ENCODE results near the gene FAM120A. TPM values are rescaled to one million over a fixed set of nuclear protein-coding genes. Genes with fewer than 3 reads are reported as not detected.

FAM120A gene
- polyA plus RNA-seq, 1 donor from 2014 or later: 8.9 TPM

DNA sequence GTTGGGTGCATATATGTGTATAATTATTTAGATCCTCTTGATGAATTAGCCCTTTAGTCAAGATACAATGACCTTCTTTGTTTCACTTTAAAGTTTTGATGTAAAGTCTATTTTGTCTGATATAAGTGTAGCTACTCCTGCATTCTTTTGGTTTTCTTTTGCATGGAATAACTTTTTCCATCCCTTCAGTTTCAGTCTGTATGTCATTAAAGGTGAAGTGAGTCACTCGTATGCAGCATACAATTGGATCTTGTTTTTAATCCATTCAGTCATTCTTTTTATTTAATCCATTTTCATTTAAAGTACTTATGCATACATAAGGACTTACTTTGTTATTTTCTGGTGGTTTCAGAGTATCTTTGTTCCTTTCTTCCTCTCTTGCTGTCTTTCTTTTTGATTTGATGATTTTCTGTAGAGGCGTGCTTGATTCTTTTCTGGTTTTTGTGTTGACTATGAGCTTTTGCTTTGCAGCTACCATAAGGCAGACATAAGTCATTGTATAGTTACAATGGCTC, 36.3 kb upstream of the FAM120A start:
- no peak overlapping the region for H3K4me2 ChIP-seq (ENCODE audit: low read length)
- H3K9ac ChIP-seq (ENCODE audit: low read length): no peak overlapping the region
- H3K4me3 ChIP-seq (ENCODE audit: low read length): no peak overlapping the region
- H3F3A ChIP-seq (ENCODE audit: insufficient read depth, low read length, poor library complexity, severe bottlenecking): no peaks in the 10 kb centered on the region
- H3K9me2 ChIP-seq (ENCODE audit: insufficient read depth, low read length): no peaks in the 10 kb centered on the region
- no peak overlapping the region for H2AFZ ChIP-seq (ENCODE audit: low read depth, low read length)
- peaks cover 4% of the 10 kb centered on the region for H3K9me3 ChIP-seq (ENCODE audit: low read length)
- H4K20me1 ChIP-seq (ENCODE audit: insufficient read depth): no peaks in the 10 kb centered on the region
- H3K27me3 ChIP-seq (ENCODE audit: insufficient read depth, low read depth, low read length): no peaks in the 10 kb centered on the region
- no peaks in the 10 kb centered on the region for H3K36me3 ChIP-seq (ENCODE audit: insufficient read depth, low read length)
- H3K79me2 ChIP-seq (replicated peaks; ENCODE audit: insufficient read depth, low read length): no peaks in the 10 kb centered on the region
- H3K27ac ChIP-seq (ENCODE audit: low read length): no peak overlapping the region
- no peak for TF ChIP-seq EZH2 (IDR thresholded peaks at IDR 0.05; ENCODE audit: borderline replicate concordance, insufficient read depth, low read length, poor library complexity, severe bottlenecking)
- TF ChIP-seq, protein P1, sequence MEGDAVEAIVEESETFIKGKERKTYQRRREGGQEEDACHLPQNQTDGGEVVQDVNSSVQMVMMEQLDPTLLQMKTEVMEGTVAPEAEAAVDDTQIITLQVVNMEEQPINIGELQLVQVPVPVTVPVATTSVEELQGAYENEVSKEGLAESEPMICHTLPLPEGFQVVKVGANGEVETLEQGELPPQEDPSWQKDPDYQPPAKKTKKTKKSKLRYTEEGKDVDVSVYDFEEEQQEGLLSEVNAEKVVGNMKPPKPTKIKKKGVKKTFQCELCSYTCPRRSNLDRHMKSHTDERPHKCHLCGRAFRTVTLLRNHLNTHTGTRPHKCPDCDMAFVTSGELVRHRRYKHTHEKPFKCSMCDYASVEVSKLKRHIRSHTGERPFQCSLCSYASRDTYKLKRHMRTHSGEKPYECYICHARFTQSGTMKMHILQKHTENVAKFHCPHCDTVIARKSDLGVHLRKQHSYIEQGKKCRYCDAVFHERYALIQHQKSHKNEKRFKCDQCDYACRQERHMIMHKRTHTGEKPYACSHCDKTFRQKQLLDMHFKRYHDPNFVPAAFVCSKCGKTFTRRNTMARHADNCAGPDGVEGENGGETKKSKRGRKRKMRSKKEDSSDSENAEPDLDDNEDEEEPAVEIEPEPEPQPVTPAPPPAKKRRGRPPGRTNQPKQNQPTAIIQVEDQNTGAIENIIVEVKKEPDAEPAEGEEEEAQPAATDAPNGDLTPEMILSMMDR (IDR thresholded peaks at IDR 0.05; ENCODE audit: poor library complexity, severe bottlenecking): no peak
- TF ChIP-seq POLR2AphosphoS5 (IDR thresholded peaks at IDR 0.05): no peak
- no peak for TF ChIP-seq MXI1 (conservative IDR thresholded peaks at IDR 0.05; ENCODE audit: poor library complexity, severe bottlenecking)
- no peak for TF ChIP-seq RAD21 (conservative IDR thresholded peaks at IDR 0.05)
- no peak for TF ChIP-seq EP300 (conservative IDR thresholded peaks at IDR 0.05; ENCODE audit: poor library complexity, severe bottlenecking)
- no peak for TF ChIP-seq SMC3 (conservative IDR thresholded peaks at IDR 0.05; ENCODE audit: poor library complexity)
- TF ChIP-seq REST (IDR thresholded peaks at IDR 0.05; ENCODE audit: borderline replicate concordance): no peak
- no peak for TF ChIP-seq TAF1 (IDR thresholded peaks at IDR 0.05; ENCODE audit: low read depth)

DNA sequence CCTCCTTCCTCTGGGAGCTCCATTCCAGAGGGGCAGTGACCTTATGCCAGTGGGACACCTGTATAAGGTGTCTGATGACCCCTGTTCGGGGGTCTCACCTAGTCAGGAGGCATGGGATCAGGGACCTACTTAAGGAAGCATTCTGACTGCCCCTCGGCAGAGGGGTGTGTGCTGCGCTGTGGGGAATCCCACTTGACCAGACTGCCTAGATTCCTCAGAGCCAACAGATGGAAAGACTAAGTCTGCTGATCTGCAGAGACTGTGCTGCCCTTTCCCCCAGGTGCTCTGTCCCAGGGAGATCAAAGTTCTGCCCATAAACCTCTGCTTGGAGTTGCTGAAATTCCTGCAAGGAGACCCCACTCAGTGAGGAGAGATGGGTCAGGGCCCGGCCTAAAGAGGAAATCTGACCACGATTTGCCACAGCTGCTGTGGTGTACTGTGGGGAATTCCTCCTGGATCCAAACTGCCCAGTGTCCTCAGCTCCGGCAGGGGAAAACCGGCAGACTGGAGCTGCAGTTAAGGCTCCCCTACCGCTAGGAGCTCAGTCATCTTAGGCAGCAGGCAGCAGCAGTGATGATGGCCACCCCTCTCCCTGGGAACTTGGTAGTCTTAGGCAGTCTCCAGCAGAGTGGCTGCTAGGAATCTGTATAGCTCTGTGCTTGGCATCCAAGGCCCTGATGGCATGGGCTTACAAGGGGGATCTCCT, 34.8 kb upstream of the FAM120A start:
- Histone ChIP-seq H3K4me3 (ENCODE audit: low read length) (no peak overlapping the region), H3K9me3 (ENCODE audit: low read length) (peaks cover 4% of the 10 kb centered on the region), H4K20me1 (ENCODE audit: insufficient read depth) (no peaks in the 10 kb centered on the region), H3F3A (ENCODE audit: insufficient read depth, low read length, poor library complexity, severe bottlenecking) (no peaks in the 10 kb centered on the region), H3K4me2 (ENCODE audit: low read length) (no peak overlapping the region), H2AFZ (ENCODE audit: low read depth, low read length) (no peak overlapping the region), H3K9ac (ENCODE audit: low read length) (no peak overlapping the region), H3K27me3 (ENCODE audit: insufficient read depth, low read depth, low read length) (no peaks in the 10 kb centered on the region), H3K36me3 (ENCODE audit: insufficient read depth, low read length) (no peaks in the 10 kb centered on the region), H3K9me2 (ENCODE audit: insufficient read depth, low read length) (no peaks in the 10 kb centered on the region), H3K79me2 (replicated peaks; ENCODE audit: insufficient read depth, low read length) (no peaks in the 10 kb centered on the region), H3K27ac (ENCODE audit: low read length) (no peak overlapping the region)
- TF ChIP-seq TAF1 (IDR thresholded peaks at IDR 0.05; ENCODE audit: low read depth): no peak
- TF ChIP-seq, protein P1 (IDR thresholded peaks at IDR 0.05; ENCODE audit: poor library complexity, severe bottlenecking): no peak
- TF ChIP-seq RAD21 (conservative IDR thresholded peaks at IDR 0.05): no peak
- TF ChIP-seq MXI1 (conservative IDR thresholded peaks at IDR 0.05; ENCODE audit: poor library complexity, severe bottlenecking): no peak
- TF ChIP-seq POLR2AphosphoS5 (IDR thresholded peaks at IDR 0.05): no peak
- no peak for TF ChIP-seq SMC3 (conservative IDR thresholded peaks at IDR 0.05; ENCODE audit: poor library complexity)
- TF ChIP-seq EP300 (conservative IDR thresholded peaks at IDR 0.05; ENCODE audit: poor library complexity, severe bottlenecking): no peak
- TF ChIP-seq EZH2 (IDR thresholded peaks at IDR 0.05; ENCODE audit: borderline replicate concordance, insufficient read depth, low read length, poor library complexity, severe bottlenecking): no peak
- TF ChIP-seq REST (IDR thresholded peaks at IDR 0.05; ENCODE audit: borderline replicate concordance): no peak

All from neural cell (in vitro differentiated cells).